Measurements from ENCODE around the gene GRAMD1B. TPM values are rescaled to one million over a fixed set of nuclear protein-coding genes. Genes with fewer than 3 reads are reported as not detected.

Gene GRAMD1B
- total RNA-seq, 1 experiment from 2014 or later: 5.8 TPM

- POLR2A ChIA-PET (ENCODE audit: unreplicated experiment): no interaction called here
- no peaks in the 10 kb centered on the region for H3K4me1 ChIP-seq (replicated peaks; ENCODE audit: insufficient read depth)
- no peak overlapping the region for H3K4me3 ChIP-seq
- no peak for DNase-seq
- peaks cover 5% of the 10 kb centered on the region; the same call in 1 of the 2 replicates for H3K9me3 ChIP-seq (ENCODE audit: insufficient read depth, low read depth)
- H3K27ac ChIP-seq: no peak overlapping the region
- intact Hi-C loops (cut with micrococcal nuclease; ENCODE audit: unreplicated experiment): no loop called here
- H3K4me2 ChIP-seq: no peak overlapping the region
- no TSS peak for BruUV-seq (replicated peaks)
- CTCF ChIA-PET: no interaction called here
- H3K36me3 ChIP-seq (ENCODE audit: low read depth): no peaks in the 10 kb centered on the region
- peaks cover 25% of the 10 kb centered on the region for H3K27me3 ChIP-seq (ENCODE audit: insufficient read depth, low read depth)
- H4K20me1 ChIP-seq (ENCODE audit: insufficient read depth): no peaks in the 10 kb centered on the region
- no peak overlapping the region for H2AFZ ChIP-seq
- H3K9me2 ChIP-seq (ENCODE audit: insufficient read depth): no peaks in the 10 kb centered on the region
- TF ChIP-seq CTCF (conservative IDR thresholded peaks at IDR 0.05) (no peak), EZH2 (IDR thresholded peaks at IDR 0.05; ENCODE audit: low read depth) (no peak)
- H3F3A ChIP-seq (ENCODE audit: insufficient read depth, low read depth): no peaks in the 10 kb centered on the region
- no peaks in the 10 kb centered on the region for H3K79me2 ChIP-seq (ENCODE audit: low read depth)
Observed at GRCh38 chr11:123665306-123665705, 235.2 kb downstream of the GRAMD1B start.

GRCh38 chr11:123670081-123670480 lies 240.0 kb downstream of the GRAMD1B start:
- Histone ChIP-seq H2AFZ (no peak overlapping the region), H3K4me2 (no peak overlapping the region), H3K27me3 (ENCODE audit: insufficient read depth, low read depth) (peaks cover 55% of the 10 kb centered on the region), H3F3A (ENCODE audit: insufficient read depth, low read depth) (no peaks in the 10 kb centered on the region), H3K9me3 (ENCODE audit: insufficient read depth, low read depth) (0 out of 2 replicates have a peak, but pooled peaks cover 6% of the 10 kb centered on the region), H3K79me2 (ENCODE audit: low read depth) (no peaks in the 10 kb centered on the region), H4K20me1 (ENCODE audit: insufficient read depth) (no peaks in the 10 kb centered on the region), H3K9me2 (ENCODE audit: insufficient read depth) (no peaks in the 10 kb centered on the region), H3K36me3 (ENCODE audit: low read depth) (no peaks in the 10 kb centered on the region), H3K27ac (no peak overlapping the region), H3K4me3 (no peak overlapping the region), H3K4me1 (replicated peaks; ENCODE audit: insufficient read depth) (no peaks in the 10 kb centered on the region)
- TF ChIP-seq CTCF (conservative IDR thresholded peaks at IDR 0.05) (no peak), EZH2 (IDR thresholded peaks at IDR 0.05; ENCODE audit: low read depth) (no peak)
- intact Hi-C loops (cut with micrococcal nuclease; ENCODE audit: unreplicated experiment): no loop called here
- no peak for DNase-seq
- BruUV-seq (replicated peaks): no TSS peak
- CTCF ChIA-PET: no interaction called here
- POLR2A ChIA-PET (ENCODE audit: unreplicated experiment): no interaction called here

- POLR2A ChIA-PET (ENCODE audit: unreplicated experiment): no interaction called here
- intact Hi-C loops (cut with micrococcal nuclease; ENCODE audit: unreplicated experiment): no loop called here
- CTCF ChIA-PET: no interaction called here
Observed at GRCh38 chr11:123671534-123671933, 241.5 kb downstream of the GRAMD1B start.

More at GRCh38 chr11:123671534-123671933, 241.5 kb downstream of the GRAMD1B start:
- 0 out of 2 replicates have a peak, but pooled peaks cover 6% of the 10 kb centered on the region for H3K9me3 ChIP-seq (ENCODE audit: insufficient read depth, low read depth)
- no peak overlapping the region for H3K4me3 ChIP-seq
- H3K4me2 ChIP-seq: no peak overlapping the region
- no peaks in the 10 kb centered on the region for H3F3A ChIP-seq (ENCODE audit: insufficient read depth, low read depth)
- no peak for DNase-seq
- H4K20me1 ChIP-seq (ENCODE audit: insufficient read depth): no peaks in the 10 kb centered on the region
- H2AFZ ChIP-seq: no peak overlapping the region
- no peaks in the 10 kb centered on the region for H3K4me1 ChIP-seq (replicated peaks; ENCODE audit: insufficient read depth)
- peaks cover 69% of the 10 kb centered on the region for H3K27me3 ChIP-seq (ENCODE audit: insufficient read depth, low read depth)
- TF ChIP-seq CTCF (conservative IDR thresholded peaks at IDR 0.05) (no peak), EZH2 (IDR thresholded peaks at IDR 0.05; ENCODE audit: low read depth) (no peak)
- no peaks in the 10 kb centered on the region for H3K36me3 ChIP-seq (ENCODE audit: low read depth)
- no peaks in the 10 kb centered on the region for H3K9me2 ChIP-seq (ENCODE audit: insufficient read depth)
- H3K79me2 ChIP-seq (ENCODE audit: low read depth): no peaks in the 10 kb centered on the region
- BruUV-seq (replicated peaks): no TSS peak
- no peak overlapping the region for H3K27ac ChIP-seq
